Measurements from ENCODE around the gene OR11A1.
A peak's percentile ranks its signal among the peaks of the same experiment; 100 is the strongest.

The OR11A1 gene

DNA sequence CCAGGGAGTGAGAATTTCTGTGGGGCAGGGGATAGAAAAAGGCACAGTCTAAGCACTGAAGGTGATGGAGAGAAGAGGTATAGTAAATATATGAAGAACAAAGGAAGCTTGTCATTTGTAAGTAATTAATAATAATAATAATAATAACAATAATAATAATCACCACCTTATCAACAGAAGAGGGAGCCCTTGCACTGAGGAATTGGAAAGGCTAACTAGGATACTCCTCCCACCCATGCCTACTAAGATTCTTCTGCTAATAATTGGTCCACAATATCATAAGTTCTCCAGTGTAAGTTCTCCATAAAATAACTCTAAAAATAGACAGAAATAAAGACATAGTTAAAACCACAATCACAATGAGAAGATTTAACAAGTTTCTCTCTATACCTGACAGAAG lies 80.9 kb downstream of the OR11A1 start:
- in situ Hi-C loops (cut with MboI; ENCODE audit: low pct_unique_long_range_greater_than_20kb, low sequenced_read_pairs, unreplicated experiment): no loop called here
- TF ChIP-seq, protein P1, sequence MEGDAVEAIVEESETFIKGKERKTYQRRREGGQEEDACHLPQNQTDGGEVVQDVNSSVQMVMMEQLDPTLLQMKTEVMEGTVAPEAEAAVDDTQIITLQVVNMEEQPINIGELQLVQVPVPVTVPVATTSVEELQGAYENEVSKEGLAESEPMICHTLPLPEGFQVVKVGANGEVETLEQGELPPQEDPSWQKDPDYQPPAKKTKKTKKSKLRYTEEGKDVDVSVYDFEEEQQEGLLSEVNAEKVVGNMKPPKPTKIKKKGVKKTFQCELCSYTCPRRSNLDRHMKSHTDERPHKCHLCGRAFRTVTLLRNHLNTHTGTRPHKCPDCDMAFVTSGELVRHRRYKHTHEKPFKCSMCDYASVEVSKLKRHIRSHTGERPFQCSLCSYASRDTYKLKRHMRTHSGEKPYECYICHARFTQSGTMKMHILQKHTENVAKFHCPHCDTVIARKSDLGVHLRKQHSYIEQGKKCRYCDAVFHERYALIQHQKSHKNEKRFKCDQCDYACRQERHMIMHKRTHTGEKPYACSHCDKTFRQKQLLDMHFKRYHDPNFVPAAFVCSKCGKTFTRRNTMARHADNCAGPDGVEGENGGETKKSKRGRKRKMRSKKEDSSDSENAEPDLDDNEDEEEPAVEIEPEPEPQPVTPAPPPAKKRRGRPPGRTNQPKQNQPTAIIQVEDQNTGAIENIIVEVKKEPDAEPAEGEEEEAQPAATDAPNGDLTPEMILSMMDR (IDR thresholded peaks at IDR 0.05; ENCODE audit: extremely low read depth, insufficient read depth, missing control alignments): no peak
- DNase-seq (ENCODE audit: low spot score): peak; percentile 25

Measured in GM13977 (cell line).